ENCODE measurements around the gene ATRAID. TPM values are rescaled to one million over a fixed set of nuclear protein-coding genes. Genes with fewer than 3 reads are reported as not detected.

The ATRAID gene
- total and polyA plus RNA-seq, 2 experiments from 2014 or later = 129 to 154 TPM

DNA sequence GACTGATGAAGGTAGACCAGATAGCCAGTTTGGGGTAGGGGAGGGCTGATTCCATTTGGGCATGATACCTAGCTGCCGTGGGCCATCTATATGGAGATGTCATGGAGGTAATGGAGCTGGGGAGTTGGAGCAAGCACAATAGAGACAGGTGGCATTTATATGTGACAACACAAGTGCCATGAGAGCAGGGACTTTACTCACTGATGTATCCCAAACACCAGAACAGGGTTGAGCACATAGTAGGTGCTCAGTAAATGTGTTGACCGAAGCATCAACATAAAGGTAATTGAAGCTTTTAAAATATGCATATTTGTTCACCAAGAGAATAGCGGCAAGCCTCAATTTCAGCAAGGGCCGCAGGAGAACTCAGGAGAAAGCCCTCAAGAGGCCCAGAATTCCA lies 36.1 kb downstream of the ATRAID start:
- no peaks in the 10 kb centered on the region; the same call in 2 of the 3 replicates for H3K9me3 Mint-ChIP-seq
- Histone ChIP-seq H4K20me1 (replicated peaks; ENCODE audit: insufficient read depth) (no peaks in the 10 kb centered on the region; the same call in 1 of the 2 replicates), H3K27ac (ENCODE audit: low read depth) (no peak overlapping the region), H3F3A (replicated peaks; ENCODE audit: low read depth) (peaks cover 17% of the 10 kb centered on the region), H3K79me2 (replicated peaks; ENCODE audit: insufficient read depth) (no peaks in the 10 kb centered on the region), H3K4me2 (no peak overlapping the region), H2AFZ (no peak overlapping the region), H3K4me3 (no peak overlapping the region), H3K9me2 (ENCODE audit: insufficient read depth) (no peaks in the 10 kb centered on the region), H3K4me1 (ENCODE audit: insufficient read depth) (peaks cover 10% of the 10 kb centered on the region), H3K27me3 (ENCODE audit: insufficient read depth) (peaks cover 14% of the 10 kb centered on the region), H3K36me3 (ENCODE audit: insufficient read depth) (0 out of 2 replicates have a peak, but pooled peaks cover under 1% of the 10 kb centered on the region)
- H3K4me1 Mint-ChIP-seq = peaks cover 18% of the 10 kb centered on the region
- H3K27ac Mint-ChIP-seq = no peak overlapping the region
- TF ChIP-seq, protein P1, sequence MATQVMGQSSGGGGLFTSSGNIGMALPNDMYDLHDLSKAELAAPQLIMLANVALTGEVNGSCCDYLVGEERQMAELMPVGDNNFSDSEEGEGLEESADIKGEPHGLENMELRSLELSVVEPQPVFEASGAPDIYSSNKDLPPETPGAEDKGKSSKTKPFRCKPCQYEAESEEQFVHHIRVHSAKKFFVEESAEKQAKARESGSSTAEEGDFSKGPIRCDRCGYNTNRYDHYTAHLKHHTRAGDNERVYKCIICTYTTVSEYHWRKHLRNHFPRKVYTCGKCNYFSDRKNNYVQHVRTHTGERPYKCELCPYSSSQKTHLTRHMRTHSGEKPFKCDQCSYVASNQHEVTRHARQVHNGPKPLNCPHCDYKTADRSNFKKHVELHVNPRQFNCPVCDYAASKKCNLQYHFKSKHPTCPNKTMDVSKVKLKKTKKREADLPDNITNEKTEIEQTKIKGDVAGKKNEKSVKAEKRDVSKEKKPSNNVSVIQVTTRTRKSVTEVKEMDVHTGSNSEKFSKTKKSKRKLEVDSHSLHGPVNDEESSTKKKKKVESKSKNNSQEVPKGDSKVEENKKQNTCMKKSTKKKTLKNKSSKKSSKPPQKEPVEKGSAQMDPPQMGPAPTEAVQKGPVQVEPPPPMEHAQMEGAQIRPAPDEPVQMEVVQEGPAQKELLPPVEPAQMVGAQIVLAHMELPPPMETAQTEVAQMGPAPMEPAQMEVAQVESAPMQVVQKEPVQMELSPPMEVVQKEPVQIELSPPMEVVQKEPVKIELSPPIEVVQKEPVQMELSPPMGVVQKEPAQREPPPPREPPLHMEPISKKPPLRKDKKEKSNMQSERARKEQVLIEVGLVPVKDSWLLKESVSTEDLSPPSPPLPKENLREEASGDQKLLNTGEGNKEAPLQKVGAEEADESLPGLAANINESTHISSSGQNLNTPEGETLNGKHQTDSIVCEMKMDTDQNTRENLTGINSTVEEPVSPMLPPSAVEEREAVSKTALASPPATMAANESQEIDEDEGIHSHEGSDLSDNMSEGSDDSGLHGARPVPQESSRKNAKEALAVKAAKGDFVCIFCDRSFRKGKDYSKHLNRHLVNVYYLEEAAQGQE (IDR thresholded peaks at IDR 0.05; ENCODE audit: unreplicated experiment) = no peak
- TF ChIP-seq, protein P2, sequence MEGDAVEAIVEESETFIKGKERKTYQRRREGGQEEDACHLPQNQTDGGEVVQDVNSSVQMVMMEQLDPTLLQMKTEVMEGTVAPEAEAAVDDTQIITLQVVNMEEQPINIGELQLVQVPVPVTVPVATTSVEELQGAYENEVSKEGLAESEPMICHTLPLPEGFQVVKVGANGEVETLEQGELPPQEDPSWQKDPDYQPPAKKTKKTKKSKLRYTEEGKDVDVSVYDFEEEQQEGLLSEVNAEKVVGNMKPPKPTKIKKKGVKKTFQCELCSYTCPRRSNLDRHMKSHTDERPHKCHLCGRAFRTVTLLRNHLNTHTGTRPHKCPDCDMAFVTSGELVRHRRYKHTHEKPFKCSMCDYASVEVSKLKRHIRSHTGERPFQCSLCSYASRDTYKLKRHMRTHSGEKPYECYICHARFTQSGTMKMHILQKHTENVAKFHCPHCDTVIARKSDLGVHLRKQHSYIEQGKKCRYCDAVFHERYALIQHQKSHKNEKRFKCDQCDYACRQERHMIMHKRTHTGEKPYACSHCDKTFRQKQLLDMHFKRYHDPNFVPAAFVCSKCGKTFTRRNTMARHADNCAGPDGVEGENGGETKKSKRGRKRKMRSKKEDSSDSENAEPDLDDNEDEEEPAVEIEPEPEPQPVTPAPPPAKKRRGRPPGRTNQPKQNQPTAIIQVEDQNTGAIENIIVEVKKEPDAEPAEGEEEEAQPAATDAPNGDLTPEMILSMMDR (conservative IDR thresholded peaks at IDR 0.05; ENCODE audit: low read depth in 2 of 2) = no peak
- DNase-seq (ENCODE audit: low spot score) (no peak), ATAC-seq (no peak)
- H3K36me3 Mint-ChIP-seq (ENCODE audit: low read depth) = peaks cover 19% of the 10 kb centered on the region
- peaks cover 23% of the 10 kb centered on the region for H3K27me3 Mint-ChIP-seq (ENCODE audit: insufficient read depth, low read depth, poor library complexity)
- no peak overlapping the region for H3K4me3 Mint-ChIP-seq

DNA sequence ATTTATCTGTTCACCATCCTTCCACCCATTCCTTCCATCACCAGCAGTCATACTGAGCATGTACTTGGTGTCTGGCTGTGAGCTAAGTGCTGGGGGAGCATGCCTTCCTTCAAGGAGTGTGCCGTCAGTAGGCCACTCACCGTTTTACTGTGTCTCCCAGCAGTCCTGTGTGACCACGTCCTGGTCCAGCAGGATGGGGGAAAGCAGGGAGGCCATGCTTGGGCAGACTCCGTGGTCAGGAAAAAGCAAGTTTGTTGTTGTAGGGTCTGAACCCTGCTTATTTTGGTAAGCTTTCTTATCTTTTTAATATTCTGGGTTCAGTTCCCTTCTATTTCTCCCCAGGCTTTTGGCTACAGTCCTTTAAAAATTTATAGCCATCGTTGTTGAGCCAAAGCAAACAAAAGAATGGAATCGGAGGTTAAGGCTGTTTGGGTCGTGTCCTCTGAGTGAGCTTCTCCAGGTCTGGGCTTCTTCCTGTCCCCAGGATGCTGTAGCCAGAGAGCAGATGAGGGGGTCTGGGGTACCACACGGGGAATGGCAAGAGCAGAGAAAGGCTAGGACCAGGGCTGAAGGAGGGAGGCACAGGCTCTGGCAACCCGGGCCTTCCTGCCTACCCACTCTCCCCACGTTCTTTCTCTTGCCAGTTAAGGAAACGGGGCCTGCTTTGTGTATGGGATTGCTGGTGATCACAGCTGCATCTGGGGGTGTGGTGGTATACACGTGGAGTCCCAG lies 37.5 kb downstream of the ATRAID start:
- H3K4me1 ChIP-seq (ENCODE audit: insufficient read depth) = peaks cover 10% of the 10 kb centered on the region
- Mint-ChIP-seq H3K27ac (no peak overlapping the region), H3K36me3 (ENCODE audit: low read depth) (peaks cover 5% of the 10 kb centered on the region), H3K9me3 (no peaks in the 10 kb centered on the region; the same call in 2 of the 3 replicates), H3K4me1 (peaks cover 18% of the 10 kb centered on the region), H3K27me3 (ENCODE audit: insufficient read depth, low read depth, poor library complexity) (peaks cover 23% of the 10 kb centered on the region), H3K4me3 (no peak overlapping the region)
- ATAC-seq = no peak
- H3K4me2 ChIP-seq = no peak overlapping the region; the same call in 1 of the 2 replicates
- no peaks in the 10 kb centered on the region for H3K36me3 ChIP-seq (ENCODE audit: insufficient read depth)
- peak overlapping the region; percentile 89; the same call in 1 of the 2 replicates for H2AFZ ChIP-seq
- H3K4me3 ChIP-seq = no peak overlapping the region
- DNase-seq (ENCODE audit: low spot score) = no peak
- no peaks in the 10 kb centered on the region for H4K20me1 ChIP-seq (replicated peaks; ENCODE audit: insufficient read depth)
- no peak overlapping the region for H3K27ac ChIP-seq (ENCODE audit: low read depth)
- no peaks in the 10 kb centered on the region for H3K9me2 ChIP-seq (ENCODE audit: insufficient read depth)
- H3F3A ChIP-seq (replicated peaks; ENCODE audit: low read depth) = peaks cover 14% of the 10 kb centered on the region
- no peaks in the 10 kb centered on the region for H3K79me2 ChIP-seq (replicated peaks; ENCODE audit: insufficient read depth)
- peaks cover 14% of the 10 kb centered on the region for H3K27me3 ChIP-seq (ENCODE audit: insufficient read depth)
- TF ChIP-seq, protein P1 (IDR thresholded peaks at IDR 0.05; ENCODE audit: unreplicated experiment) = no peak
- TF ChIP-seq, protein P2 (conservative IDR thresholded peaks at IDR 0.05; ENCODE audit: low read depth in 2 of 2) = no peak
- TF ChIP-seq JUNB (IDR thresholded peaks at IDR 0.05; ENCODE audit: unreplicated experiment) (no peak), ZNF114 (CRISPR knock-in tag; IDR thresholded peaks at IDR 0.05) (no peak), CREB1 (CRISPR knock-in tag; IDR thresholded peaks at IDR 0.05; ENCODE audit: low read depth) (no peak)

Measured in GM23338 (cell line).